ENCODE data around the gene PLK3.

DNA sequence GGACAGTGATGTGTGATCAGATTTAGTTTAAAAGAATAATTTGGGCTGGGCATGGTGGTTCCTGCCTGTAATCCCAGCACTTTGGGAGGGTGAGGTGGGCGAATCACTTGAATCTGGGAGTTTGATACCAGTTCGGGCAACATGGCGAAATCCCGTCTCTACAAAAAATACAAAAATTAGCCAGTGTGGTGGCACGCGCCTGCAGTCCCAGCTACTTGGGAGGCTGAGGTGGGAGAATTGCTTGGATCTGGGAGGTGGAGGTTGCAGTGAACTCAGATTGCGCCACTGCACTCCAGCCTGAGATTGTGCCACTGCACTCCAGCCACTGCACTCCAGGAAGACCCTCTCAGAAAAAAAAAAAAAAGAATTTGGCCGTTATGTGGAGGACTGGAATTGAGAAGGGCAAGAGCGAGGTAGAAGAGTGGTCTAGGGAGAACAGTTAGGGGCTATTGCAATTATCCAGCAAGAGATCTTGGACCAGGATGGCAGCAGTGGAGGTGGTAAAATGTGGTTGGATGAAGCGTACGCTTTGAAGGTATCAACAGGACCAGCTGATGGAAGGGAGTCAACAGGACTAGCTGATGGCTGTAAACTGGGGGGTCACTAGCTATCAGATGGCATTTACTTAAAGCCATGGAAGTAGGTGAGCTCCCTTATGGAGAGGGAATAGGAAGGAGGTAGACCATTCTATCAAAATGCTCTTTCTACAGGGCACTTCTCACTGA is 17.8 kb downstream of the PLK3 start:
- no peak for TF ChIP-seq POLR2A (IDR thresholded peaks at IDR 0.05; ENCODE audit: low read length)
- no peak for TF ChIP-seq GATA1 (IDR thresholded peaks at IDR 0.05; ENCODE audit: low read depth, low read length)

Measured in erythroblast (primary cell).